Embryonic facial prominence (tissue), 1 donor: ENCODE measurements around the gene ZNF709.
"Not testable (repeated sequence)": the region's sequence is repeated elsewhere in the genome, so short reads cannot be mapped to it uniquely, and the experiment has no call there.

ENCODE experiments used
- DNase-seq: peaks from one replicate; pipeline ENCODE4 v3.0.0-alpha.2; 2016; ENCODE audit errors: extremely low spot score

Gene ZNF709

DNA sequence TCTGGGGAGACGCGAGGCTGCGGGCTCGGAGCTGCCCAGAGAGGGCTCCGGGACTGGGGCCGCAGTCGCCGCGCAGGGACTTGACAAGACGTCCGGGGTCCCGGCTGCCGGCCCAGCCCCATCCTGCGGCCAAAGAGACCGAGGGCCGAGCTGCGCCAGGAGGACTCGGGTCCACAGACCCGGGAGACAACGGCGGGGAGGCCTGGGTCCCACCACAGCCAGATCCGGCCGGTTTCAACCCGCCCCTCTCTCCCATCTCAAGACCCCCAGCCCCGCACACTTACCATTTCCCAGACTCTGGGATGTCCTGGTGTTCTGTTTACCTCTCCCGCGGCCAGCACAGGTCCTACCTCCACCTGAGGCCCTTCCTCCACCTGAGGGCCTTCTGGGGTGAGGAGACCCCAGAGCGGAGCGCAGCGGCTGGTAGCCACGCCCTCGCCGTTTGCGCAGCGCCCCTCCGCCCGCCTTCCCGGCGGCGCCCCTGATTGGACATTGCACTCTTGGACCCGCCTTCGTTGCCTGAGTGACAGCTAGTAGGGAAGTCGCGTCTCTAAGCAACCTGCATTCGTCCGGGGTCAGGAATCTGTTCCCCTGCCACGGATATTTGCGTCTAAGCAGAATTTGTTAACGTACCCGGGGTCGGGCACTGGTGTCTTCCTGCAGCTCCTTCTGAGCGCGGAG is at the start of gene ZNF709:
Gene ZNF709 (minus strand): TSS at position 446 of the 681 bp plus-strand sequence. CDS start 159 bp downstream, at position 287.
- DNase-seq = peak; percentile 81

DNA sequence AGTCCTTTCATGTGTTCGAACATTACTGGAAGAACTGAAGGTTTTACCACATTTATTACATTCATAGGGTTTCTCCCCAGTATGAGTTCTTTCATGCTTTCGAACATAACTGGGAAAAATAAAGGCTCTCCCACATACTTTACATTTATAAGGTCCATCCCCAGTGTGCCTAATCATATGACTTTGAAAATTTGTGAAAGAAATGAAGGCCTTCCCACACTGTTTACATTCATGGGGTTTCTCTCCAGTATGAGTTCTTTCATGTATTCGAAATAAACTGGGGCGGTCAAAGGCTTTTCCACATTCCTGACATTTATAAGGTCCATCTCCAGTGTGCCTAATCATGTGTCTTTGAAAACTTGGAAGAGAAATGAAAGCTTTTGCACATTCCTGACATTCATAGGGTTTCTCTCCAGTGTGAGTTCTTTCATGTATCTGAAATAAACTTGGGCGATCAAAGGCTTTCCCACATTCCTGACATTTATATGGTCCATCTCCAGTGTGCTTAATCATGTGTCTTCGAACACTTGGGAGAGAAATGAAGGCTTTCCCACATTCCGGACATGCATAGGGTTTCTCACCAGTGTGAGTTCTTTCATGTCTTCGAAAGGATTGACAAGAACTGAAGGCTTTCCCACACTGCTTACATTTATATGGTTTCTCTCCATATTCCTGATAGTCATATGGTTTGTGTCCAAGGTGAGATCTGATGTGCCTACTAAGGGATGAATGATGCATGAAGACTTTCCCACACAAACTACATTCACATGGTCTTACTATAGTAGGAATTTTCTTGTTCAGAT is 42.6 kb upstream of the ZNF709 start:
- DNase-seq = no peak

DNA sequence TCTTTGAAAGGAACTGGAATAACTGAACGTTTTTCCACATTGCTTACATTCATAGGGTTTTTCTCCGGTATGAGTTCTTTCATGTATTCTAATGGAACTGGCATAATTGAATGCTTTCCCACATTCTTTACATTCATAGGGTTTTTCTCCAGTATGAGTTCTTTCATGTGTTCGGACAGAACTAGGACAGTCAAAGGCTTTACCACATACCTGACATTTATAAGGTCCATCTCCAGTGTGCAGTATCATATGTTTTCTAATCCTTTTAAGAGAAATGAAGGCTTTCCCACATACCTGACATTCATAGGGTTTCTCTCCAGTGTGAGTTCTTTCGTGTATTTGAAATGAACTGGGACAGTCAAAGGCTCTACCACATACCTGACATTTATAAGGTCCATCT is 41.9 kb upstream of the ZNF709 start:
- no peak for DNase-seq

DNA sequence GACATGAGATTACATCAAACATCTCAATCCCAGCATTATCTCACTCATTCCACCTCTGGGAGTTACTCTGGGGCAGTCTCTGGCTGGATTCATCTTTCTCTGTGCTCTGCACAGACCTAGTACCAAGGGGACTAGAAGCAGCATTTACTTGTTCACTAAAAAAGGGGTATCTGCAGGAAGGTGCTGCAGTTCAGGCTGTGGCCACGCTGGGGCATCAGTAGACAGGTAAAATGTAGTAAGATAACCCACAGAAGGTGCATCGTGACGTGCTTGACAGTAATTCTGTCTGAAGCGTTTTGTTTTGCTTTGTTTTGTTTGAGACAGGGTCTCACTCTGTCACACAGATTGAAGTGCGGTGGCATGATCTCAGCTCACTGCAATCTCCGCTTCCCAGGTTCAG is 37.4 kb upstream of the ZNF709 start:
- no peak for DNase-seq

DNA sequence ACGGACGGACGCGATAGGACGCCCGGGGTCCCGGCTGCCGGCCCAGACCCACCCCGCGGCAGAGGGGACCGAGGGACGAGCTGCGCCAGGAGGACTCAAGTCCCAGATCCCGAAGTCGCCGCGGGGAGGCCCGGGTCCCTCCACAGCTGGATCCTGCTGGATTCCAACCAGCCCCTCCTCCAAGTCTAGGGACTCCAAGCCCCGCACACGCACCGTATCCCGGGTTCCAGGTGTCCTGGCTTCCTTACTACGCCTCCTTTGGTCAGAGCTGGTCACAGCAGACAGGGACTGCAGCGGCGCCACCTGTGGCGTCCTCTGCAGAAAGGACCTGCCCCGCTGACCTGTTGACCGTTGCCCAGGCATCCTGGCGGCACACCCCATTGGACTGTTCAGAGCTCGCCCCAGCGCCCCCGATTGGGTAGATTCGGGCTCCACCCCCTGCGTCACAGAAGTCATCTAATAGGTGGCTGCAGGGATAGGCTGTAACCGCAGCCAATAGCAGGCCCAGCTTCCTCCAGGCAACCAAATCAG is 29.0 kb upstream of the ZNF709 start:
- no peak for DNase-seq

DNA sequence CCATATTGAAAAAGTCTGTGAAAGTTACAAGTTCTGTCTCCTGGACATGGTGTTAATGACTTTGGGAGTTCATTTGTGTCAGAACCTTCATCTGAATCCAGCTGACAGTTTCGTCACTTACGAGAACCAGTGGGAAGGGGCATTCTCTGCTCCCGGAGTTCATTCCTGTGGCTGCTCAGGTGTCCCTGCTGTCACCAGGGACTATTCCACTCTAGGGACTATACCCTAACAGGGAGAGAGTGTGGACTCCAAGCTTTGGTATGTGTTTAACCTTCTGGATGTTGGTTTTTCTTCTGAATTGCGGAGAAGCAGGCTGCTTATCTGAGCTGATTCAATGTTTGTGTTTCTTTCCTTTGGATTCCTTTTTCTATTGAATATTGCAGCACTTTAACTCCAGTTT is 12.4 kb upstream of the ZNF709 start:
- no peak for DNase-seq

DNA sequence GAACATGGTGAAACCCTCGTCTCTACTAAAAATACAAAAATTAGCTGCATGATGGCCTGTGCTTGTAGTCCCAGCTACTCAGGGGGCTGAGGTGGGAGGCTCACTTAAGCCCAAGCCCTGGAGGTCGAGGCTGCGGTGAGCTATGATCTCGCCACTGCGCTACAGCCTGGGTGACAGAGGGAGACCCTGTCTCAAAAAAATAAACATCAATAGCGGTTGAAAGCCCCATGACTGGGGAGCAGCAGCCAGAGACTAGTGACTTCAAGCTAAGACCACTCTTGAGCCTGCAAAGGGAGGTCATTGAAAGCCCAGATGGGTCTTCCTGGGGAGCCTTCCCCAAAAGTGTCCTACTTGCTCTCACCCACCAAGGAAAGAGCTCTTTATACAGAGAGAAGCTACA is 11.9 kb upstream of the ZNF709 start:
- no peak for DNase-seq

DNA sequence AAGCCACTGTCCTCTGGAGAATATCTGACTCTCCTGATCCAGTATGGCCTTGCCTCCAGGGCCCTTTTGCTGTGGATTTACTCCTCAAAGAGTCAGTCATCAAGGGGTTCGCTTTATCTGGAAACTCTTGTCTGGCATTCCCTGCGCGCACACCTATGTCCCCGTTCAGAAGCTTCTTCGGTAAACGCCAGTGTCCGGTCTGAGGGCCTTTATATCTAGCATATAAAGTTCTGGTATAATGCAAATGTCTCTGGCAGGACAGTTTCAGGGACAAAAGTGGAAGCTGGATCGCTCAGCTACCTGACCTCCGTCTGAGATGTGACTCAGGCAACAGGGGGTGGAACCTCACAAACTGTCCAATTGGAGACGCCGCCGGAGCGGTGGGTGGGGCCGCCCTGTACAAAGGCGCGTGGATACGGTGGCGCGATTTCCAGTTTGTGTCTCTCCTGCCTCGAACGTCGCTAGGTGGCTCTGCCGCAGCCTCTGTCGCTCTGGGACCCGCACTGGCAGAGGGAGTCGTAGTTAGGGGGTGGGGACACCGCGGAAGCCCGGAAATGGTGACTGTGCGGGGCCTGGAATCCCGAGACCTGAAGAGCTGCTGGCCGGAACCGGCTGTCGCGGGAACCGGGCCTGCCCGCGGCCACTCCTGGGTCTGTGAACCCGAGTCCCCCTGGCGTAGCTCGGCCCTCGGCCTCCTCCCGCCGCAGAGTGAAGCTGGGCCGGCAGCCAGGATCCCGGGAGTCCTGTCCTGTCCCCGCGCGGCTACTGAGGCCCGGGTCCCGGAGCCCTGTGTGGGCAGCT is 10.6 kb upstream of the ZNF709 start:
- DNase-seq = peak; percentile 86

DNA sequence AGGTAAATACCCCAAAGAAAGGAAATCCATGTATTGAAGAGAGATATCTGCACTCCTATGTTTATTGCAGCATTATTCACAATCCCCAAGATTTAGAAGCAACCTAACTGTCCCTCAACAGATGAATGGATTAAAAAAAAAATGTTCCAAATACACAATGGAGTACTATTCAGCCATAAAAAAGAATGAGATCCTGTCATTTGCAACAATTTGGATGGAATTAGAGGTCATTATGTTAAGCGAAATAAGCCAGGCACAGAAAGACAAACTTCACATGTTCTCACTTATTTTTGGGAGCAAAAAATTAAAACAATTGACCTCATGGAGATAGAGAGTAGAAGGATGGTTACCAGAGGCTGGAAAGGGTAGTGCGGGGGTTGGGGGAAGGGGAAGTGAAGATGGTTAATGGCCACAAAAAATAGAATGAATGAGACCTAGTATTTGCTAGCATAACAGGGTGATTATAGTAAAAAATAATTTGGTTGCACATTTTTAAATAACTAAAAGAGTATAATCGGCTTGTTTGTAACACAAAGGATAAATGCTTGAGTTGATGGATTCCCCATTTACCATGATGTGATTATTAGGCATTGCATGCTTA is 9.7 kb upstream of the ZNF709 start:
- DNase-seq = no peak

DNA sequence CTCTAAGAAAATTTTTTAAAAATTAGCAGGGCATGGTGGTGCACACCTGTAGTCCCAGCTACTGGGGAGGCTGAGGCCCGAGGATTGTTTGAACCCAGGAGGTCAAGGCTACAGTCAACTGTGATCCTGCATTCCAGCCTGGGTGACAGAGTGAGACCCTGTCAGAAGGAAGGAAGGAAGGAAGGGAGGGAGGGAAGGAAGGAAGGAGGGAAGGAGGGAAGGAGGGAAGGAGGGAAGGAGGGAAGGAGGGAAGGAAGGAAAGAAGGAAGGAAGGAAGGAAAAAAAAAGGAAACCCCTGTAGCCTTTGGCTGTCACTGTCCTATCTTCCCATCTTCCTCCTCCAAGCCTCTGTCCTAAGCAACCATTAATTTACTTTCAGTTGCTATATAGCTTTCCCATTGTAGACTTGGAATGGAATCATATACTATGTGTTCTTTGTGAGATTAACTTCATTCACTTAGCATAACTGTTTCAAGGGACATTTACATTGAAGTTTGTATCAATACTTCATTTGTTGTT is 1.7 kb upstream of the ZNF709 start:
- not testable (repeated sequence) for DNase-seq

DNA sequence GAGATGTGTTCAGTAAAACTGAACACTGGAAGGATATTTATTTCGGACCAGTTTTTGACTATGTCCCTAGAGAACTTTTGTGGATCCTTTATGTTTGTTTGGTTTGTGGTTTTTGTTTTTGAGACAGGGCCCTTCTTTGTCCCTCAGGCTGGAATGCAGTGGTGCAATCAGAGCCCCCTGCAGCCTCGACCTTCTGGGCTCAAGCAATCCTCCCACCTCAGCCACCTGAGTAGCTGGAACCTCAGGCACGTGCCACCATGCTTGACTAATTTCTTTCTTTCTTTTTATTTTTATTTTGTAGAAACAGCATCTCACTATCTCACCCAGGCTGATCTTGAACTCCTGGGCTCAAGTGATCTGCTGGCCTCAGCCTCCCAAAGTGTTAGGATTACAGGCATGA is 955 bp upstream of the ZNF709 start:
- no peak for DNase-seq

DNA sequence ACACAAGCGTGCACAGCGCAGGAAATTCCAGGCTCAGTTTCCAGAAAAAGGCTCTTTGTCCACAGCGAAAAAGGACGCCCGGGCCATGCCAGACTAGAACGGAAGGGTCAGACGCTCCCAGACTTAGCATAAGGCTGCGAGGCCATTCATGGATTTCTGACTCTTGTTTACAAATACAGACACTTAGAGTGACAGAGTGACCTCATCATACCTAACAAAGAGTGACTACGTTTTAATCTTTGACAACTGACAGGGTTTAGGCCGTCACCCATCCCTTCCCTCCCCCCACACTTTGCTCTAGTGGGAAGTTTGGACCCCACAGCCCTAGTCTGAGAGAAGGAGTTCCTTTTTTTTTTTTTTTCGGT is 418 bp upstream of the ZNF709 start:
- no peak for DNase-seq

DNA sequence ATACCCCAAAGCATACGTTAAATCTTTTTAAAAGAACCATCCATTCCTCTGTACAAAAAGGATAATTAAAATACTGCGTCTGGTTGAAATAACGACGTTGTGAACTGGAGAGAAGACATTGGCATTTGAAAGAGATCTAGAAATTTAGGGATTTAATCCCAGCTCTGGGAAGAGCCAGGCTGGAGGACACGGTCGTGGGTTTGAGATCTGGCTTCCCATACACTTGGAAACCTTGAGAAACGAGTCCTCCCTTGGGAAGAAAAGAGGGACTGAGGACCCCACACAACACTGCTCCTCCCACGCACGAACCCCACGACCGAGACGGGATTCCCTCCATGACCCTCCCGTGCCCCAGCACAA is 625 bp downstream of the ZNF709 start:
- DNase-seq = no peak

DNA sequence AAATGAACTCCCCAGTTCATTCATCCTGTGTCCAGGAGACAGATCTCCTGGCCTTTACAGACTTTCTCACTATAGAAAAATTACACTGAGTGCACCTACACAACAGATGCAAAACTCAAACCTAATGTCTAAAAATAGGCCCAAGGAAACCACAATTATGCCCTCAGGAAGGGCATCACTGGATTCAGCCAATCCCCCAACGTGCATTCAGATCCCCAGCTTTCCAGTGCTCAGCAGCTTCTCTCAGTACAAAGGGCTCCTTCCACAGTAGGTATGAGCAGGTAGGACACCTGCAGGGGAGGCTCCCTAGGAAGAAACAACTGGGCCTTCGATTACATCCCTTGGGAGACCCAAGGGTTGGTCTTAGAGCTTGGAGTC is 2.1 kb downstream of the ZNF709 start:
- DNase-seq = no peak

DNA sequence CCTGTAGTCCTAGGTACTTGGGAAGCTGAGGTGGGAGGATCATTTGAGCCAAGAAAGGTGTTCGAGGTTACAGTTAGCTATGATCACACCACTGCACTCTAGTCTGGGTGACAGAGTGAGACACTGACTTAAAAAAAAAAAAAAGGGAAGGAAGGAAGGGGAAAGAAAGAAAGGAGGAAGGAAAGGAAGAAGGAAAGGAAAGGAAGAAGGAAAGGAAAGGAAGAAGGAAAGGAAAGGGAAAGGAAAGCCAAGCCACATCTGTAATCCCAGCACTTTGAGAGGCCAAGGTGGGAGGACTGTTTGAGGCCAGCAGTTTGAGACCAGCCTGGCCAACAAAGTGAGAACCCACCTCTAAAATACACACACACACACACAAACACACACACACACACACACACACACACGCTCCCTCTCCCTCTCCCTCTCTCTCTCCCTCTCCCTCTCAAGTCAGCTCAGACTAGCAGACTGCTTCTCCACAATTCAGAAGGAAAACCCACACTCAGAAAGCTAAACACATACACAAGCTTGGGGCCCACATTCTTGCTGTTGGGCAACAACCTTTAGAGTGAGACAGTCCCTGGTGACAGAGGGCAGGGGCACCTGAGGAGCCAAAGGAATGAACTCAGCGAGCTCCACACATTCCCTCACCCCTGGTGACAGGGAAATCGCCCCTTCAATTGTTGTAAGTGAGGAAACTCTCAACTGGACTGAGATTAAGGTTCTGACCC is 2.7 kb downstream of the ZNF709 start:
- no peak for DNase-seq

DNA sequence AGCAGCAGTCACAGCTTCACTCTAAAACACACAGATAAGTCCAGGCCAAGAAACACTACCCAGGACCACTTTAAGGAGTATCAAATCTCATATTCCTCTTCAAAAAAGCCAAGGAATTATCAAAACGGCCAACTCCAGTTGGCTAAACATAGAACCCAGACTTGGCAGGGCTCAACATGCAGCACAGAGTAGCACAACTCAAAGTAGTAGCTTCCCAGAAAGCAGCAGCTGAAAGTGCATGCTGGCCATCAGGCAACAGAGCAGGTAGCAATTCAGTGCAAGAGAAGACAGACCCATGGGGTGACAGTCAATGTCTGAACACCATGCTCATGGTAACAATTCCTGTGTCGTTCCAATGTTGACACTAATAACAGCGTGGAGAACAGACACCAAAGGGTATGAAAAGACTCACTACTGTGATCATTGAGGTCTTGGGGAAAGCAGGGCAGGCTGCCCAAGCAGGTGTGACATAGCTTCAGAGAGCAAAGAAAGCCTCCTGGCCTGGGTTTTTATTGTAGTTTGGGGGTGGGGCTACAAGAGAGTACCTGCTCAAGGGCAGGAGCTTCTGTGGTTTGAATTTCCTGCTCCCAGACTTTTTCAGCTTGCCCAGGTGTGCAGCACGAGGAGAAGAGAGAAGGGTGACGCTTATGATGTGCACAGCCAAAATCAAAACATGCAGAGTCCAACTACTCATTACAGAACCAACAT is 6.2 kb downstream of the ZNF709 start:
- no peak for DNase-seq

DNA sequence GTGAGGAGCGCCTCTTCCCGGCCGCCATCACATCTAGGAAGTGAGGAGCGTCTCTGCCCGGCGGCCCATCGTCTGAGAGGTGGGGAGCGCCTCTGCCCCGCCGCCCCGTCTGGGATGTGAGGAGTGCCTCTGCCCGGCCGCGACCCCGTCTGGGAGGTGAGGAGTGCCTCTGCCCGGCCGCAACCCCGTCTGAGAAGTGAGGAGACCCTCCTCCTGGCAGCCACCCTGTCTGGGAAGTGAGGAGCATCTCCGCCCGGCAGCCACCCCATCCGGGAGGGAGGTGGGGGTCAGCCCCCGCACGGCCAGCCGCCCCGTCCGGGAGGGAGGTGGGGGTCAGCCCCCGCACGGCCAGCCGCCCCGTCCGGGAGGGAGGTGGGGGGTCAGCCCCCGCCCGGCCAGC is 17.0 kb downstream of the ZNF709 start:
- not testable (repeated sequence) for DNase-seq

DNA sequence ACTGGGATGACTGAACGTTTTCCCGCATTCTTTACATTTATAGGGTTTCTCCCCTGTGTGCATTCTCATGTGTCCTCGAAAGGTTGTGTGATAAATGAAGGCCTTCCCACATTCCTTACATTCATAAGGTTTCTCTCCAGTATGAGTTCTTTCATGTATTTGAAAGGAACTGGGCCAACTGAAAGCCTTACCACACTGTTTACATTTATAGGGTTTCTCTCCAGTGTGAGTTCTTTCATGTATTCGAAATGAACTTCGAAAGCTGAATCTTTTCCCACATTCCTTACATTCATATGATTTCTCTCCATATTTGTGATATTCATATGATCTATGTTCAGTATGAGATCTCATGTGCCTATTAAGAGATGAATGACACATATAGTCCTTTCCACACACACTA is 19.4 kb downstream of the ZNF709 start:
- no peak for DNase-seq

DNA sequence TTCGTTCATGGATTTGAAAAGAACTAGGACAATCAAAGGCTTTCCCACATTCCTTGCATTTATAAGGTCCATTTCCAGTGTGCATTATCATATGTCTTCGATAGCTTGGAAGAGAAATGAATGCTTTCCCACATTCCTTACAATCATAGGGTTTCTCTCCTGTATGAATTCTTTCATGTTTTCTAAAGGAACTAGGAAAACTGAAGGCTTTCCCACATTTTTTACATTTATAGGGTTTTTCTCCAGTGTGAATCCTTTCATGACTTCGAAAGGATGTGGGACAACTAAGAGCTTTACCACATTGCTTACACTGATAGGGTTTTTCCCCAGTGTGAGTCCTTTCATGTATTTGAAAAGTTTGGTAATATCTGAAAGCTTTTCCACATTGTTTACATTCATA is 19.8 kb downstream of the ZNF709 start:
- DNase-seq = no peak

DNA sequence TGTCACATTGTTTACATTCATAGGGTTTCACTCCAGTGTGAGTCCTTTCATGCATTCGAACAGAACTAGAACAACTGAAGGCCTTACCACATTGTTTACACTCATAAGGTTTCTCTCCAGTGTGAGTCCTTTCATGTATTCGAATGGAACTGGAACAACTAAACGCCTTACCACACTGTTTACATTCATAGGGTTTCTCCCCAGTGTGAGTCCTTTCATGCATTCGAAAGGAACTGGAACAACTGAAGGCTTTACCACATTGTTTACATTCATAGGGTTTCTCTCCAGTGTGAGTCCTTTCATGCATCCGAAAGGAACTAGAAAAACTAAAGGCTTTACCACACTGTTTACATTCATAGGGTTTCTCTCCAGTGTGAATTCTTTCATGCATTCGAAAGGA is 20.5 kb downstream of the ZNF709 start:
- not testable (repeated sequence) for DNase-seq

DNA sequence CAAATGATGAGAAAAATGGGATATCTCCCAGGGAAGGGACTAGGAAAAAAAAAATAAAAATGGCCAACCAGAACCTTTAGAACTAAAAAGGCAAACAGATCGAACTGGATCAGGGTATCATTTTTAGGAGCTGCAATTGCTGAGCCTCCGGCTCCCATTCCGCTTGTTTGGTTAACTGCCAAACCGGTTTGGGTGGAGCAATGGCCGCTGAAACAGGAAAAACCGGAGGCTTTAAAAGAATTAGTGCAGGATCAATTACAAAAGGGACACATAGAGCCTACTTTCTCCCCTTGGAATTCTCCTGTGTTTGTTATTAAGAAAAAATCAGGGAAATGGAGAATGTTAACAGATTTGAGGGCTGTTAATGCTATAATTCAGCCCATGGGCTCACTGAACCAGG is 31.1 kb downstream of the ZNF709 start:
- DNase-seq = no peak
